Measurements from ENCODE around the gene UQCC3.
A peak's percentile ranks its signal among the peaks of the same experiment; 100 is the strongest.
"Not testable (repeated sequence)": the region's sequence is repeated elsewhere in the genome, so short reads cannot be mapped to it uniquely, and the experiment has no call there.

Gene UQCC3

GRCh38 chr11:62666259-62666926 is 5.1 kb upstream of the UQCC3 start:
- H3K4me3 ChIP-seq (ENCODE audit: low read length), result peak overlapping the region; percentile 99
- TF ChIP-seq, protein P1, sequence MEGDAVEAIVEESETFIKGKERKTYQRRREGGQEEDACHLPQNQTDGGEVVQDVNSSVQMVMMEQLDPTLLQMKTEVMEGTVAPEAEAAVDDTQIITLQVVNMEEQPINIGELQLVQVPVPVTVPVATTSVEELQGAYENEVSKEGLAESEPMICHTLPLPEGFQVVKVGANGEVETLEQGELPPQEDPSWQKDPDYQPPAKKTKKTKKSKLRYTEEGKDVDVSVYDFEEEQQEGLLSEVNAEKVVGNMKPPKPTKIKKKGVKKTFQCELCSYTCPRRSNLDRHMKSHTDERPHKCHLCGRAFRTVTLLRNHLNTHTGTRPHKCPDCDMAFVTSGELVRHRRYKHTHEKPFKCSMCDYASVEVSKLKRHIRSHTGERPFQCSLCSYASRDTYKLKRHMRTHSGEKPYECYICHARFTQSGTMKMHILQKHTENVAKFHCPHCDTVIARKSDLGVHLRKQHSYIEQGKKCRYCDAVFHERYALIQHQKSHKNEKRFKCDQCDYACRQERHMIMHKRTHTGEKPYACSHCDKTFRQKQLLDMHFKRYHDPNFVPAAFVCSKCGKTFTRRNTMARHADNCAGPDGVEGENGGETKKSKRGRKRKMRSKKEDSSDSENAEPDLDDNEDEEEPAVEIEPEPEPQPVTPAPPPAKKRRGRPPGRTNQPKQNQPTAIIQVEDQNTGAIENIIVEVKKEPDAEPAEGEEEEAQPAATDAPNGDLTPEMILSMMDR (IDR thresholded peaks at IDR 0.05; ENCODE audit: insufficient read depth, low read depth, low read length, missing control alignments), result no peak
- no peak for DNase-seq (ENCODE audit: low read depth)

DNA sequence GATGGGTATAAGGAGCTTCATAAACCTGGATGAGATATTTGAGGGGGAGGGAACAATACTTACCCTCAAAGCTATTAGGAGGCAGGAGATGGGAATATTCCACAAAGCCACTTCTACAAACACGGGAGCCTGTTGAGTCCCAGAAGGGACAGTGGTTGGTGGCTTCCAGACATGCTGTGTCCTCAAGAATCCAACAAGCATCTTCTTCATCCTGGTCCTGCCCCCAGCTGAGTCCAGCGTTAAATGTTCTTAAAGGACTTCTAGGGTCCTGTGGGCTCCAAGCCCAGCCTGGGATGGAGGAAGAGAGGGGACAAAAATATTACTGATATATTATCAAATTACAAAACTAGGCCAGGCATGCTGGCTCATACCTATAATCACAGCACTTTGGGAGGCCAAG is 4.0 kb upstream of the UQCC3 start:
- TF ChIP-seq, protein P1 (IDR thresholded peaks at IDR 0.05; ENCODE audit: insufficient read depth, low read depth, low read length, missing control alignments), result no peak
- H3K4me3 ChIP-seq (ENCODE audit: low read length), result peak overlapping the region; percentile 99

GRCh38 chr11:62669420-62670161 is 1.9 kb upstream of the UQCC3 start:
- DNase-seq (ENCODE audit: low read depth), result no peak
- TF ChIP-seq, protein P1 (IDR thresholded peaks at IDR 0.05; ENCODE audit: insufficient read depth, low read depth, low read length, missing control alignments), result no peak
- H3K4me3 ChIP-seq (ENCODE audit: low read length), result no peak overlapping the region

More for the DNA sequence above, 4.0 kb upstream of the UQCC3 start:
- no peak for DNase-seq (ENCODE audit: low read depth)

- DNase-seq (ENCODE audit: low read depth), result no peak
- TF ChIP-seq, protein P1 (IDR thresholded peaks at IDR 0.05; ENCODE audit: insufficient read depth, low read depth, low read length, missing control alignments), result no peak
- H3K4me3 ChIP-seq (ENCODE audit: low read length), result peak overlapping the region; percentile 89
Observed at GRCh38 chr11:62671236-62671607, 251 bp upstream of the UQCC3 start.

GRCh38 chr11:62673196-62673525 is 1.7 kb downstream of the UQCC3 start:
- peak overlapping the region; percentile 89 for H3K4me3 ChIP-seq (ENCODE audit: low read length)
- TF ChIP-seq, protein P1 (IDR thresholded peaks at IDR 0.05; ENCODE audit: insufficient read depth, low read depth, low read length, missing control alignments), result no peak
- no peak for DNase-seq (ENCODE audit: low read depth)

DNA sequence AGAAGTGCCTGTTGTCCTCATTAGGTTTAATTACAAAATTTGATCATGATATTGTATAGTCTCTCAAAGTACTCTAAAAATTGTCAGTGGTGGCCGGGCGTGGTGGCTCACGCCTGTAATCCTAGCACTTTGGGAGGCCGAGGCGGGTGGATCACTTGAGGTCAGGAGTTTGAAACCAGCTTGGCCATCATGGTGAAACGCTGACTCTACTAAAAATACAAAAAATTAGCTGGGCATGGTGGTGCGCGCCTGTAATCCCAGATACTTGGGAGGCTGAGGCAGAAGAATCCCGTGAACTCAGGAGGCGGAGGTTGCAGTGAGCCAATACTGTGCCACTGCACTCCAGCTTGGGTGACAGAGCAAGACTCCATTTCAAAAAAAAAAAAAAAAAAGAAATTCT is 3.9 kb downstream of the UQCC3 start:
- DNase-seq (ENCODE audit: low read depth); H3K4me3 ChIP-seq (ENCODE audit: low read length): not testable (repeated sequence)

GRCh38 chr11:62676698-62677097 is 5.2 kb downstream of the UQCC3 start:
- no peak overlapping the region for H3K4me3 ChIP-seq (ENCODE audit: low read length)
- TF ChIP-seq, protein P1 (IDR thresholded peaks at IDR 0.05; ENCODE audit: insufficient read depth, low read depth, low read length, missing control alignments), result peak; percentile 2

More at GRCh38 chr11:62676698-62677097, 5.2 kb downstream of the UQCC3 start:
- no peak for DNase-seq (ENCODE audit: low read depth)
